ENCODE results near the gene PRLH.

Gene PRLH

GRCh38 chr2:237564526-237565131, 1.7 kb upstream of the PRLH start:
- no peak for DNase-seq (ENCODE audit: low read depth in 2 of 2)

- DNase-seq (ENCODE audit: low read depth in 2 of 2) = no peak
Measured at GRCh38 chr2:237565974-237566373, 400 bp upstream of the PRLH start.

GRCh38 chr2:237567276-237568029, 1.1 kb downstream of the PRLH start:
- no peak for DNase-seq (ENCODE audit: low read depth in 2 of 2)

- DNase-seq (ENCODE audit: low read depth in 2 of 2) = no peak
Measured at GRCh38 chr2:237568121-237568660, 1.8 kb downstream of the PRLH start.

- DNase-seq (ENCODE audit: low read depth in 2 of 2) = no peak
Measured at GRCh38 chr2:237569041-237569440, 2.7 kb downstream of the PRLH start.

- DNase-seq (ENCODE audit: low read depth in 2 of 2) = no peak
Measured at GRCh38 chr2:237569896-237570295, 3.5 kb downstream of the PRLH start.

GRCh38 chr2:237570776-237571335, 4.5 kb downstream of the PRLH start:
- no peak for DNase-seq (ENCODE audit: low read depth in 2 of 2)

GRCh38 chr2:237571551-237571950, 5.2 kb downstream of the PRLH start:
- DNase-seq (ENCODE audit: low read depth in 2 of 2) = no peak

- peak; percentile 76 to 78 for DNase-seq (ENCODE audit: low read depth in 2 of 2)
Measured at GRCh38 chr2:237572021-237572741, 5.8 kb downstream of the PRLH start.

- no peak for DNase-seq (ENCODE audit: low read depth in 2 of 2)
Measured at GRCh38 chr2:237572742-237573101, 6.3 kb downstream of the PRLH start.

- DNase-seq (ENCODE audit: low read depth in 2 of 2) = no peak
Measured at GRCh38 chr2:237573721-237574415, 7.5 kb downstream of the PRLH start.

GRCh38 chr2:237574467-237574866, 8.1 kb downstream of the PRLH start:
- no peak for DNase-seq (ENCODE audit: low read depth in 2 of 2)

GRCh38 chr2:237574894-237575868, 8.8 kb downstream of the PRLH start:
- DNase-seq (ENCODE audit: low read depth in 2 of 2) = no peak

GRCh38 chr2:237575869-237576862, 9.8 kb downstream of the PRLH start:
- DNase-seq (ENCODE audit: low read depth in 2 of 2) = no peak

- no peak for DNase-seq (ENCODE audit: low read depth in 2 of 2)
Measured at GRCh38 chr2:237576974-237577373, 10.6 kb downstream of the PRLH start.

- no peak for DNase-seq (ENCODE audit: low read depth in 2 of 2)
Measured at GRCh38 chr2:237577458-237577857, 11.1 kb downstream of the PRLH start.

GRCh38 chr2:237577956-237578870, 11.8 kb downstream of the PRLH start:
- DNase-seq (ENCODE audit: low read depth in 2 of 2) = no peak

GRCh38 chr2:237581326-237581725, 15.0 kb downstream of the PRLH start:
- DNase-seq (ENCODE audit: low read depth in 2 of 2) = no peak

Data from fibroblast of skin of left quadriceps (primary cell).